Measurements from ENCODE around the gene CD22.
A peak's percentile ranks its signal among the peaks of the same experiment; 100 is the strongest.

CD22 gene

GRCh38 chr19:35296644-35297514, 32.1 kb upstream of the CD22 start:
- peak; percentile 24 for DNase-seq

DNA sequence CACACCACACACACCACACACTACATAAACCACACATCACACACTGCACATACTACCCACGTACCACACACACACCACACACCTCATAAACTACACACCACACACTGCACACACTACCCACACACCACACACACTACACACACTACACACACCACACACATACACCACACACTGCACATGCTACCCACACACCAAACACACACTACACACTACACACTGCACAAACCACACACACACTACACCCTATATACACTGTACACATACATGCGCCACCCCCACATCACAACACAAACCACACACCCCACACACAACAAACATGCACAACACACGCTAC, 31.5 kb upstream of the CD22 start:
- no peak for DNase-seq

DNA sequence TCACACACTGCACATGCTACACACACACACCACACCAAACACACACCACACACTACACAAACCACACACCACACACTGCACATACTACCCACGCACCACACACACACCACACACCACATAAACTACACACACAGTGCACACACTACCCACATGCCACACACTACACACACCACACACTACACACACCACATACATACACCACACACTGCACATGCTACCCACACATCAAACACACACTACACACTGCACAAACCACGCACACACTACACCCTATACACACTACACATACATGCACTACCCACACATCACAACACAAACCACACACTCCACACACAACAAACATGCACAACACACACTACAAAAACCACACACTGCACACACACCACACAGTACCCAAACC, 31.1 kb upstream of the CD22 start:
- DNase-seq, result no peak

GRCh38 chr19:35298561-35298972, 30.4 kb upstream of the CD22 start:
- DNase-seq, result no peak

DNA sequence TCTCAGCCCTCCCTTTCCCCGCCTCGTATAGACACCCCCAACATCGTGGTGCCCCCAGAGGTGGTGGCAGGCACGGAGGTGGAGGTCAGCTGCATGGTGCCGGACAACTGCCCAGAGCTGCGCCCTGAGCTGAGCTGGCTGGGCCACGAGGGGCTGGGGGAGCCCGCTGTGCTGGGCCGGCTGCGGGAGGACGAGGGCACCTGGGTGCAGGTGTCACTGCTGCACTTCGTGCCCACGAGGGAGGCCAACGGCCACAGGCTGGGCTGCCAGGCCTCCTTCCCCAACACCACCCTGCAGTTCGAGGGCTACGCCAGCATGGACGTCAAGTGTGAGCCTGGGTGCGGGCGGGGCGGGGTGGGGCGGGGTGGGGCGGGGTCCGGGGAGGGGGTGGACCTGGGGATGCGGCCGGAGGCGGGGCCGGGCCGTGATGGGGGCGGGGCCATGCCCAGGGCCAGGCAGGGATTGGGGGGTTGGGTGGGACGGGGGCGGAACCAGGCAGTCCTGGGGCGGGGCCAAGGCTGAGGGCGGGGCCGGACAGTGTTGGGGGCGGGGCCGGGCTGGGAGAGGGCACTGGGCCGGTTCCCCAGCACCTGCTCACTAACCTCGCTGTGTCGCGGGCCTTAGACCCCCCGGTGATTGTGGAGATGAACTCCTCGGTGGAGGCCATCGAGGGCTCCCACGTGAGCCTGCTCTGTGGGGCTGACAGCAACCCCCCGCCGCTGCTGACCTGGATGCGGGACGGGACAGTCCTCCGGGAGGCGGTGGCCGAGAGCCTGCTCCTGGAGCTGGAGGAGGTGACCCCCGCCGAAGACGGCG, 29.3 kb upstream of the CD22 start:
- DNase-seq, result no peak

- DNase-seq, result no peak
Observed at GRCh38 chr19:35300339-35300649, 28.7 kb upstream of the CD22 start.

GRCh38 chr19:35301961-35302360, 27.0 kb upstream of the CD22 start:
- no peak for DNase-seq

- DNase-seq, result no peak
Observed at GRCh38 chr19:35302446-35302845, 26.5 kb upstream of the CD22 start.

- DNase-seq, result no peak
Observed at GRCh38 chr19:35303357-35303915, 25.6 kb upstream of the CD22 start.

DNA sequence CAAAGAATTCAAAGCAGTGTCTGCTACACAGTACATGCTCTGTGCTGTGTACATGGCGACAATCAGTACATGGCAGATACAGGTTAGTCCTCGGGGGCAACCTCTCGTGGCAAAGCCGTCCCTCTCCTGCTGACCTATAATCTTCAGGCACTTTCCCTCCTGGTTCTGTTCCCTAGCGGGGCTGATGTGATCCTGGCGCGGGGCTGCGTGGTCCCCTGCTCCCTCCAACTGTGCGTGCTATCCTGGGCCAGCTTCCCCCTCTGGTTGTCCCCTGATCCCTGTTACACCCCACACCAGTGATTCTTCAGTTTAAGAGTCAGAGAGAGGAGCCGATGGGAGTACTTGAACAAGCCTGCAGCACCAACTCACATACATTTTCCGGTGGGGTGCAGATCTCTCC, 25.0 kb upstream of the CD22 start:
- DNase-seq, result no peak

DNA sequence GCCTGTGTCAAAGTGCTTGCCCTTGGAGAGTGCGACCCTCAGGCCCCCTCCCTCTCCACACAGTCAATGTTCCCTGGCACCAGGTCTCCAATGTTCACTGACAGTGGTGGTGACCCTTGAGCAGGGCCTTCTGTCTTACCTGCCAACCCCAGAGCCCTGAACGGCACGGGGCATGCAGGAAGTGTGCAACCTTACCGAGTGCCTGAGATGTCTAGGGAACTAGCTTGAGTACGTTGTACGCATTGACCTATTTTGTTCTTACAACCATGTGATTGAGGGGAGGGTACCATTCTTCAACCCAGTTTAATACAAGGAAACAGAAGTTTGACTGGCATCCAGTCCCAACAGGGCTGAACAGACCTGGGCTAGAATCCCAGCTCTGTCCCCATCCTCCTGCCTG, 23.8 kb upstream of the CD22 start:
- DNase-seq, result no peak

DNA sequence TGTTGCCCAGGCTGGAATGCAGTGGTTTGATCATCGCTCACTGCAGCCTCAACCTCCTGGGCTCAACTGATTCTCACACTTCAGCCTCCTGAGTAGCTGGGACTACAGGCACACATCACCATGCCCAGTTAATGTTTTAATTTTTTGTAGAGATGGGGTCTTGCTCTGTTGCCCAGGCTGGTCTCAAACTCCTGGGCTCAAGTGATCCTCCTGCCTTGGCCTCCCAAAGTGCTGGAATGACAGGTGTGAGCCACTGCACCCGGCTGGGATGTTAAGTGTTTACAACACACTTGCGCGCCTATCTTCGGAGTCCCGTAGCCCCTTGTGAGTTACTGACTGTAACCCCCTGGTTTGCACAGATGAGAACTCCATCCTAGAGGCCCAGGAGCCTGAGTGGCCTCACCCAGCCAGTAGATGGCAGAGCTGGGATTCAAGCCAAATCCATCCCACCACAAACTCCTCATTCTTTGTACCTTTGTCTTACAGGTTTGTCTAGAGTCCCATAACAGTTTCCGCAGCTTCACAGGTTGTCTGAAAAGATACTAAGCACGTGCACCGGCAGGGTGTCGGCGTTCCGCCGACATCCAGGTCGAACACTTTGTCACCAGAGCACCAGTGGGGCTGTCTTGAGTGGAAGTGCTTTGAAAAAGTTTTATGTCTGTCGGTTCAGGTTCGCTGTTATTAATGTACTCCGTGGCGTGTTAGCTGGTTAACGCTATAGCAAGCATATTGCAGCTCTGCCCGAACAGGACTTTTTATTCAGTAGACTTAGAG, 22.3 kb upstream of the CD22 start:
- DNase-seq, result peak; percentile 56

- no peak for DNase-seq
Observed at GRCh38 chr19:35307931-35308330, 21.1 kb upstream of the CD22 start.

- DNase-seq, result no peak
Observed at GRCh38 chr19:35308910-35309309, 20.1 kb upstream of the CD22 start.

GRCh38 chr19:35309481-35310279, 19.3 kb upstream of the CD22 start:
- no peak for DNase-seq

DNA sequence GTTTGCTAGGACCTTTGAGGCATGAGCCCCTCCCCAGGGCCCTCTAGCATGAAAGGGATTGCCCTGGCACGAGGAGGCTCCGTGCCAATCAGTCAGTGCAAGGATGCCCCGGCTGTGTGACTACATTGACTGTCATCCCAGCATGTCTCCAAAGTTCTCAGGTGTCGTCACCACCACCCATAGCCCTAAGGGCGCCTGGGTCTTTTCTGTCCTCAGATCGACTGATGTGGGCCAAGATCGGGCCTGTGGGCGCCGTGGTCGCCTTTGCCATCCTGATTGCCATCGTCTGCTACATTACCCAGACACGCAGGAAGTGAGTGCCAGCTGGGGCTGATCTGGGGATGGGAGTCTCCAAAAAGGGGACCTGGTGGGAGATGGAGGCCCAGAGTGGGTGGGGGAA, 18.7 kb upstream of the CD22 start:
- no peak for DNase-seq

DNA sequence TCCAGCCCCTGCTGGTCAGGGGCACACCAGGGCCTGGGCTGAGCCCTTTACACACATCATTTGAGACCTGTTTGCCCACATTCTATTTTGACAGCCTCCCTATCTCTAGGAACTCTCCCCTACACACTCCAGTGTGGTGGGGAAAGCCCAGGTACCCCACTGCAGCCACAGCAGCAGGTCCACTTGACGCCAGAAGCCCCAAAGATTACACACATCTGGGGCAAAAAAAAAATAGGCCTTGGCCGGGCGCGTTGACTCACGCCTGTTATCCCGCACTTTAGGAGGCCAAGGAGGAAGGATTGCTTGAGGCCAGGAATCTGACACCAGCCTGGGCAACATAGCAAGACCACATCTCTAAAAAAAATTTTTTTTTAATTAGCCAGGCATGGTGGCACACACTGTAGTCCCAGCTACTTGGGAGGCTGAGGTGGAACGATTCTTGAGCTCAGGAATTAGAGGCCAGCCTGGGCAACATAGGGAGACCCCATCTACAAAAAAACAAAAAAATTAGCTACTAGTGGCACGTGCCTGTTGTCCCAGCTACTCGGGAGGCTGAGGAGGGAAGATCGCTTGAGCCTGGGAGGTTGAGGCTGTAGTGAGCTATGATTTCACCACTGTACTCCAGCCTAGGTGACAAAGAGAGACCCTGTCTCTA, 18.0 kb upstream of the CD22 start:
- DNase-seq, result no peak

DNA sequence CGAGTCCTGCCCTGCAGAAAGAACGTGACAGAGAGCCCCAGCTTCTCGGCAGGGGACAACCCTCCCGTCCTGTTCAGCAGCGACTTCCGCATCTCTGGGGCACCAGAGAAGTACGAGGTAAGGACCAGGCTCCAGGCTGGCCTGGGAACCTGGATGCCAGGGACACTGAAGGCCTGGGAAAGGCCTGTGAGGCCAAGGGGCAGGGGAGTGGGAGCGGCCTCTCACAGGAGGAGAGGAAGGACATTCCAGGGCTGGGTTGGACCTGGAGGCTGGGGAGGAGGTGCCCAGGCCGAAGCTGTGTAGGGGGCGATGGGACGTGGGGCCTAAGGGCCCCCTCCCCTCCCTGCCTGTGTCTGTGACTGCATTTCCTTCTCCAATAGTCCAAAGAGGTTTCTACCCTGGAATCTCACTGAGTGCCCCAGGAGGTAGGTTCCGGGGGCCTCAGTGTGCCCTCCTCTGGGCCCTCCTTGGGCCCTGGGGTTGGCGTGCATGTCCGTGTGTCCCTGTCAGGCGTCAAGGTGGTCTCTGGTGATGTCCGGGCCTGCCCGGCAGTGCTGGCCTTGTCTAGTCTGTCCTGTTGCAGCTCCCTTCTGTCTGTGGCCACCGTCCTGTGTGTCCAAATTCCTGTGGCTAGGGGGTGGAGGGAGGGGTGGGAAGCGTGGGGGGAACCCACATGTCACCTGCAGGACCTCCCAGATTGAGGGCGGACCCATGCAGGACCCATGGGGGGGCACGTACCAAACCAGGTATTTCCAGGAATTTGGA, 16.9 kb upstream of the CD22 start:
- no peak for DNase-seq

- no peak for DNase-seq
Observed at GRCh38 chr19:35313587-35313986, 15.4 kb upstream of the CD22 start.

- no peak for DNase-seq
Observed at GRCh38 chr19:35314031-35314430, 15.0 kb upstream of the CD22 start.

GRCh38 chr19:35314858-35315470, 14.0 kb upstream of the CD22 start:
- DNase-seq, result no peak
